Neuronal stem cell (in vitro differentiated cells): ENCODE data around the gene LCOR.

Source experiments
- DNase-seq: peaks from one replicate; pipeline ENCODE4 v3.0.0-alpha.2; 2013; ENCODE audit warnings: low spot score
- H2AFZ ChIP-seq: one replicate; pipeline ENCODE4 v1.6.1; 2013; ENCODE audit warnings: mild to moderate bottlenecking, low read length, inconsistent platforms
- H2AK5ac ChIP-seq: 2 replicates; pipeline ENCODE4 v1.6.1; 2013; ENCODE audit warnings: low read depth, mild to moderate bottlenecking, inconsistent platforms, low read length, moderate library complexity, mixed read lengths
- H2BK120ac ChIP-seq: 2 replicates; pipeline ENCODE4 v1.6.1; 2013; ENCODE audit warnings: low read depth, mild to moderate bottlenecking, inconsistent platforms, low read length, moderate library complexity, mixed read lengths
- H2BK12ac ChIP-seq: one replicate; pipeline ENCODE4 v1.6.1; 2013; ENCODE audit warnings: low read length, inconsistent platforms
- H2BK15ac ChIP-seq: 2 replicates; pipeline ENCODE4 v1.6.1; 2013; ENCODE audit warnings: mild to moderate bottlenecking, low read length, inconsistent platforms, mixed read lengths
- H2BK5ac ChIP-seq: one replicate; pipeline ENCODE4 v1.6.1; 2013; ENCODE audit warnings: inconsistent platforms, mild to moderate bottlenecking, low read length, moderate library complexity
- H3K14ac ChIP-seq: one replicate; pipeline ENCODE4 v1.6.1; 2013; ENCODE audit warnings: low read length, inconsistent platforms
- H3K18ac ChIP-seq: 2 replicates; pipeline ENCODE4 v1.6.1; 2013; ENCODE audit warnings: low read length, inconsistent platforms
- H3K23ac ChIP-seq: 2 replicates; pipeline ENCODE4 v1.6.1; 2013; ENCODE audit warnings: low read depth, mild to moderate bottlenecking, mixed read lengths, low read length, inconsistent platforms; ENCODE audit not compliant: poor library complexity
- H3K27ac ChIP-seq: replicated peaks from 3 replicates; pipeline ENCODE4 v1.5.1; 2013; ENCODE audit warnings: low read length, inconsistent platforms
- H3K27me3 ChIP-seq, 3 experiments: 2 replicates each; pipeline ENCODE4 v1.6.1; 2013; ENCODE audit warnings: low read length in 3 of 3, mild to moderate bottlenecking in 2 of 3, inconsistent platforms in 1 of 3, low read depth in 1 of 3, mixed read lengths in 1 of 3, moderate library complexity in 1 of 3; ENCODE audit not compliant: control insufficient read depth in 3 of 3, insufficient read depth in 3 of 3
- H3K36me3 ChIP-seq, 2 donors: replicated peaks in 1 of 2; 2 replicates each; pipeline ENCODE4 v1.6.1; 2013; ENCODE audit warnings: low read length in 2 of 2; ENCODE audit not compliant: control insufficient read depth in 2 of 2, insufficient read depth in 2 of 2
- H3K4ac ChIP-seq: 2 replicates; pipeline ENCODE4 v1.6.1; 2013; ENCODE audit warnings: inconsistent platforms, mild to moderate bottlenecking, low read length, moderate library complexity
- H3K4me1 ChIP-seq, 2 donors: 1 replicate in 1 of 2; 2 replicates in 1 of 2; pipeline ENCODE4 v1.6.1; 2013; ENCODE audit warnings: low read length in 2 of 2, low read depth in 1 of 2; ENCODE audit not compliant: control insufficient read depth in 2 of 2, insufficient read depth in 1 of 2
- H3K4me2 ChIP-seq: one replicate; pipeline ENCODE4 v1.6.1; 2013; ENCODE audit warnings: mild to moderate bottlenecking, low read length, inconsistent platforms; ENCODE audit not compliant: insufficient read depth, poor library complexity, severe bottlenecking
- H3K4me3 ChIP-seq, 2 donors: 2 replicates each; pipeline ENCODE4 v1.5.1; 2013; ENCODE audit warnings: low read length in 2 of 2, mild to moderate bottlenecking in 2 of 2, inconsistent platforms in 1 of 2, moderate library complexity in 1 of 2
- H3K79me1 ChIP-seq: one replicate; pipeline ENCODE4 v1.6.1; 2013; ENCODE audit warnings: low read depth, mild to moderate bottlenecking, inconsistent platforms, low read length, moderate library complexity
- H3K9ac ChIP-seq: one replicate; pipeline ENCODE4 v1.6.1; 2013; ENCODE audit warnings: mild to moderate bottlenecking, low read depth, low read length, inconsistent platforms; ENCODE audit not compliant: poor library complexity
- H3K9me3 ChIP-seq, 2 donors: replicated peaks in 1 of 2; 2 replicates each; pipeline versions ENCODE3 to v1.6.1; 2013; ENCODE audit warnings: low read length in 2 of 2, mild to moderate bottlenecking in 2 of 2, inconsistent platforms in 1 of 2, low read depth in 1 of 2, mixed read lengths in 1 of 2, moderate library complexity in 1 of 2; ENCODE audit not compliant: control insufficient read depth in 2 of 2, insufficient read depth in 1 of 2
- H4K8ac ChIP-seq: one replicate; pipeline ENCODE4 v1.6.1; 2013; ENCODE audit warnings: low read depth, mild to moderate bottlenecking, inconsistent platforms, low read length, moderate library complexity
- H4K91ac ChIP-seq: one replicate; pipeline ENCODE4 v1.6.1; 2013; ENCODE audit warnings: low read length, low read depth, mild to moderate bottlenecking, inconsistent platforms; ENCODE audit not compliant: poor library complexity
- WGBS, 2 donors: extraction: QIAGEN DNeasy Blood & Tissue Kit; methylation state at CpG; one replicate each; pipeline ENCODE4 v1.1.7; 2013; ENCODE audit warnings: missing lambda C conversion rate in 2 of 2, mixed read lengths in 1 of 2; ENCODE audit not compliant: insufficient read length in 2 of 2, insufficient replicate concordance in 1 of 2; ENCODE audit errors: extremely low coverage in 2 of 2; 5-methylcytosine and 5-hydroxymethylcytosine counted together

The LCOR gene

DNA sequence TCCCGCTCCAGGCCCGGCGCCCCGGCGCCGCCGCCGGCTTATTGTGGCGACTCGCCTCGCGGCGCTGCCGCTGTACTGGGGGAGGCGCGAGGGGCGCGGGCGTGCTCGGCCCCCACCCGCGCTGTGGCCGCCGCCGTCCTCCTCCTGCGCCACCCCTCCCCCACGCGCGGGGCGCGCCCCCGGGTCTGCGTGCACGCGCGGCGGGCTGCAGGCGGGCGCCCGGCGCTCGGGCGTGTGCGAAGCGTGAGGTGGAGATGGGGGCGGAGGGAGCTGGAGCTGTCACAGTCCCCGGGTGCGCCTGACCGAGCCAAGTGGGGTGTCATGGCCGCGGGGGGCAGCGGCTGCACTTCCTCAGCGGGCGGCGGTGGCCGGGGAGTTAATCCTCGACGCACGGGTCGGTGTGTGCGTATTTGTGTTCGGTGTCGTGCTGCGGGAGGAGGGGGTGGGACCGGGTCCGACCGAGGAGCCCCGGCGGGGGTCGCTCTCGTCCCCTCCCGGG is 672 bp downstream of the LCOR start:
- peaks cover 0 to 21% of the 10 kb centered on the region in 2 donors for H3K36me3 ChIP-seq
- peak overlapping the region; percentile 91 for H2AFZ ChIP-seq
- no peak overlapping the region for H2AK5ac ChIP-seq
- H3K4me3 ChIP-seq: peak overlapping the region; percentile 79 to 99
- peaks cover 0 to 7% of the 10 kb centered on the region in 2 donors for H3K9me3 ChIP-seq
- H2BK12ac ChIP-seq: no peak overlapping the region
- no peaks in the 10 kb centered on the region for H3K27me3 ChIP-seq
- WGBS, 2 donors: no CpG with 5 or more reads among the region's 72 CpGs
- H3K79me1 ChIP-seq: peaks cover 3% of the 10 kb centered on the region
- peak overlapping the region; percentile 98 for H3K18ac ChIP-seq
- peak overlapping the region; percentile 77 for H3K4me2 ChIP-seq
- peaks cover 0 to 4% of the 10 kb centered on the region in 2 donors for H3K4me1 ChIP-seq
- H3K4ac ChIP-seq: no peak overlapping the region
- H3K9ac ChIP-seq: peak overlapping the region; percentile 89
- H3K14ac ChIP-seq: peak overlapping the region; percentile 50
- H3K23ac ChIP-seq: no peak overlapping the region
- no peak overlapping the region for H4K91ac ChIP-seq
- no peak overlapping the region for H4K8ac ChIP-seq
- no peak overlapping the region for H2BK15ac ChIP-seq
- DNase-seq: peak; percentile 80
- peak overlapping the region; percentile 92 for H3K27ac ChIP-seq
- H2BK5ac ChIP-seq: peak overlapping the region; percentile 91
- no peak overlapping the region for H2BK120ac ChIP-seq

DNA sequence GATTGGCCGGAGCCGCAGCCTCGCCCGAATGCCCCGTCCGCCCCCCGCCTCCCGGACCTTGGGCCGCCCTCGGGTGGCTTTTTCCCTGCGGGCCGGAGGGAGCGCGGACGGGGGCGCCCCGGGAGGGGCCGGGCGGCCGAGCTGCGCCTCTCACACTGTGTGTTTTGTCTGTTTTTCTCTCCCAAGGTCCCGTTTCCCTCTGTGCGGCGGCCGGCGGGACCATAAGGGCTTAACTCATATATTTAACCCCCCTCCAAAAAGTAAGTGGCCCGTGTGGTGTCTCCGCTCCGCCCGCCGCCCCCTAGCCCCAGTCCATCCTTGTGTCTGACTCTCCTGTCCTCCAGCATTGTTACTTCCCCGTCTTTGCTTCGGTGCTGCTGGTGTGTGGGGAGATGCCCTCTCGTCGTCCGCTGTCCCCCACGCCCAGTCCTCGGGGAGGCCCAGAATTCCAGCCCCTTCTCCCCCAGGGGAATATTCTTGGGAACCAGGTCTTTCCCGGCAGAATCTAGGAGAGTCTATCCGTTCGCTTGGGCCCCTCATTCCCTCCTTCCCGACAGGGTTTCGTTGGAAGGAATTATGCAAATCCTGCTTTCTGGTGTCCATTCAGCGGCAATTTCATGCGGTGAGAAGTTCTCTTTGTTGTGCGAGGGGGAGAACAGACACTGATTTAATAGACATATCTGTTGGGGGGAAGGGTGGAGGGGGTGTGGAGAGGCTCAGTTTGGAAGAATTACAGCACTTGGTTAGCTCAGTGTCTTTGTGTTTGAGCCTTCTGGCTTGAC is 1.3 kb downstream of the LCOR start:
- DNase-seq: peak; percentile 69
- Histone ChIP-seq H2AFZ (peak overlapping the region; percentile 91), H3K27me3 (no peaks in the 10 kb centered on the region), H3K9ac (peak overlapping the region; percentile 87), H3K14ac (peak overlapping the region; percentile 83), H3K9me3 (peaks cover 0 to 14% of the 10 kb centered on the region in 2 donors), H2BK120ac (peak overlapping the region; percentile 52), H4K8ac (no peak overlapping the region), H3K4ac (no peak overlapping the region), H2BK12ac (no peak overlapping the region), H3K18ac (peak overlapping the region; percentile 96), H2AK5ac (peak overlapping the region; percentile 37), H3K4me1 (peaks cover 0 to 4% of the 10 kb centered on the region in 2 donors), H4K91ac (no peak overlapping the region), H3K36me3 (peaks cover 0 to 27% of the 10 kb centered on the region in 2 donors), H3K79me1 (peaks cover 3% of the 10 kb centered on the region), H3K27ac (peak overlapping the region; percentile 92), H2BK5ac (peak overlapping the region; percentile 91), H3K4me2 (peak overlapping the region; percentile 77), H3K23ac (peak overlapping the region; percentile 57), H3K4me3 (peak overlapping the region; percentile 79 to 99), H2BK15ac (peak overlapping the region; percentile 73)
- WGBS, 2 donors: no CpG with 5 or more reads among the region's 46 CpGs

DNA sequence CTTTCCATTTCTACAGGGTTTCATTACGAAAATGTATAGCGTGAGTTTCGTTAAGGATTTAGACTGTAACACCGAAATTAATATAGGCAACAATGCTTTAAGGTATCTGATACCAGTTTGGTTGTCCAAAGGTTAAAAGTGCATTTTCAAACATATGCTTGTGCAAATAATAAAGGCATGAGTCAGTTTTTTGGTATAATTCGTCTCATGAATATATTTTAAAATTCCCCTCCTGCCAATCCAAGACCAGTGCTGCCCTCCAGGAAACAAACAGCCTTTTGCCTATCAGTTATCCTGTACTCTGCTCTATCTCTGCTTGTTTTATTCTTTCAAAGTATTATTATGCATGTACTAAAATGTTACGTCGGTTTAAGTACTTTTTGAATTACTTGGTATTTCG is 2.0 kb downstream of the LCOR start:
- H2AK5ac ChIP-seq: no peak overlapping the region
- no peak overlapping the region for H2BK120ac ChIP-seq
- H3K9me3 ChIP-seq: peaks cover 0 to 21% of the 10 kb centered on the region in 2 donors
- H3K14ac ChIP-seq: no peak overlapping the region
- peaks cover 0 to 34% of the 10 kb centered on the region in 2 donors for H3K36me3 ChIP-seq
- H3K4me2 ChIP-seq: no peak overlapping the region
- no peak overlapping the region for H2BK12ac ChIP-seq
- DNase-seq: no peak
- WGBS, 2 donors: no CpG with 5 or more reads among the region's 8 CpGs
- no peak overlapping the region for H3K4ac ChIP-seq
- peaks cover 0 to 4% of the 10 kb centered on the region in 2 donors for H3K4me1 ChIP-seq
- H3K9ac ChIP-seq: no peak overlapping the region
- no peak overlapping the region for H3K18ac ChIP-seq
- H3K79me1 ChIP-seq: peaks cover 3% of the 10 kb centered on the region
- no peaks in the 10 kb centered on the region for H3K27me3 ChIP-seq
- H2BK15ac ChIP-seq: no peak overlapping the region
- H4K91ac ChIP-seq: no peak overlapping the region
- H2AFZ ChIP-seq: no peak overlapping the region
- no peak overlapping the region for H4K8ac ChIP-seq
- H3K27ac ChIP-seq: no peak overlapping the region
- no peak overlapping the region for H3K23ac ChIP-seq
- peak overlapping the region in 1 of 2 donors; percentile 79 for H3K4me3 ChIP-seq
- H2BK5ac ChIP-seq: no peak overlapping the region

GRCh38 chr10:96835899-96836298 is 3.8 kb downstream of the LCOR start:
- Histone ChIP-seq H3K9me3 (peaks cover 0 to 23% of the 10 kb centered on the region in 2 donors), H3K27me3 (no peaks in the 10 kb centered on the region), H4K91ac (no peak overlapping the region), H3K36me3 (peaks cover 0 to 37% of the 10 kb centered on the region in 2 donors), H2BK5ac (no peak overlapping the region), H3K79me1 (peaks cover 5% of the 10 kb centered on the region), H3K27ac (no peak overlapping the region), H2AK5ac (no peak overlapping the region), H3K18ac (no peak overlapping the region), H2AFZ (no peak overlapping the region), H3K23ac (no peak overlapping the region), H3K4ac (no peak overlapping the region), H2BK120ac (no peak overlapping the region), H3K4me1 (peaks cover 1 to 4% of the 10 kb centered on the region in 2 donors), H3K4me3 (no peak overlapping the region), H3K9ac (no peak overlapping the region), H4K8ac (no peak overlapping the region), H2BK12ac (no peak overlapping the region), H3K4me2 (no peak overlapping the region), H2BK15ac (no peak overlapping the region), H3K14ac (no peak overlapping the region)
- DNase-seq: no peak
- no CpG with 5 or more reads among the region's 1 CpG for WGBS, 2 donors
